Measurements from ENCODE around the gene ZKSCAN7.

DNA sequence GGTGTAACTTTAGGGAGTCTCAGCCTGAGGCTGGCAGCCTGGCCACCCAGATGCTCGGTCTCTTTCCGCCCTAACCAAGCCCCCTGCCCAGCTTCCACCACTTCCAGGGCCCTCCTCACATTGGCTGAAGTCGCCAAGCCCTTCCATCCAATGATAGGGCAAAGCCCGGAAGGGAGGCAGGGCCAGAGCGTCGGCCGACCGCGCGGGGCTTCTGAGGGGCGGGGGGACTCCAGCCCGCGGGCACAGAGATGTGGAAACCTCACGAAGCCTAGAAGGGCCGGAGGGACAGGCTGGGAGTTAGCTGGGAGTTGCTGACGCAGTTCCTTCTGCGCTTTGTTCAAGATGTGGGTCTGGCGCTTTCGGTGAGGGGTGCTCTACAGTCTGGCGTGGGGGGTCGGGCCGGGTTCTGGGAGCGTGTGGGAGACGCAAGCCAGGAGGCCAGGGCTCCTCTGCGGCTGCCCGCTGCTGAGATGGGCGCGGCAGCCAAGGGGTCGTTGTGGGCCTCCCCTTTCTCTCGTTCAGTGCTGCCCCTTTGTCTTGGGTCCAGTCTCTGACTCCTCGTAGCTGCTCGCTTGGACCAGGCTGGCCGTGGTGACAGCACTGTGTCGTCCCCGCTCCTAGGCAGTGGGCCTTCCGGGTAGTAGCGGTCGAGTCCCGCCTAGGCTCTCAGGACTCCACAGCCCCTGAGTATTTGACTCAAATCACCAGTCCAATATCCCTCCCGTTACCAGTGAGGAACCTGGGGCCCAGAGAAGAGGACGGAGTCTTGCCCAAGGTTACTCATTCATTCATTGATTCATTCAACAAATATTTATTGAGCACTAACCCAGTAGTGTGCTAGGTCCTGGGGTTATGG lies 29.9 kb downstream of the ZKSCAN7 start, which contains the start of gene ZNF660:
- TF ChIP-seq, protein P1, sequence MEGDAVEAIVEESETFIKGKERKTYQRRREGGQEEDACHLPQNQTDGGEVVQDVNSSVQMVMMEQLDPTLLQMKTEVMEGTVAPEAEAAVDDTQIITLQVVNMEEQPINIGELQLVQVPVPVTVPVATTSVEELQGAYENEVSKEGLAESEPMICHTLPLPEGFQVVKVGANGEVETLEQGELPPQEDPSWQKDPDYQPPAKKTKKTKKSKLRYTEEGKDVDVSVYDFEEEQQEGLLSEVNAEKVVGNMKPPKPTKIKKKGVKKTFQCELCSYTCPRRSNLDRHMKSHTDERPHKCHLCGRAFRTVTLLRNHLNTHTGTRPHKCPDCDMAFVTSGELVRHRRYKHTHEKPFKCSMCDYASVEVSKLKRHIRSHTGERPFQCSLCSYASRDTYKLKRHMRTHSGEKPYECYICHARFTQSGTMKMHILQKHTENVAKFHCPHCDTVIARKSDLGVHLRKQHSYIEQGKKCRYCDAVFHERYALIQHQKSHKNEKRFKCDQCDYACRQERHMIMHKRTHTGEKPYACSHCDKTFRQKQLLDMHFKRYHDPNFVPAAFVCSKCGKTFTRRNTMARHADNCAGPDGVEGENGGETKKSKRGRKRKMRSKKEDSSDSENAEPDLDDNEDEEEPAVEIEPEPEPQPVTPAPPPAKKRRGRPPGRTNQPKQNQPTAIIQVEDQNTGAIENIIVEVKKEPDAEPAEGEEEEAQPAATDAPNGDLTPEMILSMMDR (IDR thresholded peaks at IDR 0.05; ENCODE audit: low read depth, low read length, poor library complexity, severe bottlenecking), result no peak
- TF ChIP-seq EZH2phosphoT487 (IDR thresholded peaks at IDR 0.05; ENCODE audit: borderline replicate concordance, low read length), result no peak

All from DOHH2 (cell line).